ENCODE data around the gene TFIP11. TPM values are rescaled to one million over a fixed set of nuclear protein-coding genes. Genes with fewer than 3 reads are reported as not detected.

The TFIP11 gene
- total RNA-seq, 2 donors from 2014 or later = 21.3 to 24.2 TPM

Small RNA genes lying within 50 kb of the gene (microRNA-seq; reads per million reads assigned to microRNA genes)
- 1.6 to 2.3 reads per million in 2 donors for gene MIR548J (ENCODE audit: borderline microRNAs expressed in 2 of 2)

Other genes starting within 250 kb of the TFIP11 start
- gene ASPHD2, start 83.2 kb downstream of the TFIP11 start, total RNA-seq = under 1 TPM; 0.56 to 0.67 TPM
- gene HPS4, start 28.7 kb downstream of the TFIP11 start, total RNA-seq = 10 to 100 TPM; 19.3 to 22.1 TPM
- 10 to 100 TPM; 12.5 to 17.8 TPM for gene SRRD, start 28.6 kb downstream of the TFIP11 start, total RNA-seq
- 10 to 100 TPM; 24.5 to 33.8 TPM for gene TPST2, start 77.7 kb upstream of the TFIP11 start, total RNA-seq
- gene CRYBB1, start 105.6 kb upstream of the TFIP11 start, total RNA-seq = 1 to 10 TPM; 1.7 to 2.5 TPM
- not detected for gene CRYBA4, start 109.5 kb upstream of the TFIP11 start, total RNA-seq
- 1 to 10 TPM; 1.4 to 1.6 TPM for gene MIAT, start 145.1 kb upstream of the TFIP11 start, total RNA-seq

Measured in posterior vena cava (tissue), 2 donors.